ENCODE results near the gene GALNT6.

The GALNT6 gene

DNA sequence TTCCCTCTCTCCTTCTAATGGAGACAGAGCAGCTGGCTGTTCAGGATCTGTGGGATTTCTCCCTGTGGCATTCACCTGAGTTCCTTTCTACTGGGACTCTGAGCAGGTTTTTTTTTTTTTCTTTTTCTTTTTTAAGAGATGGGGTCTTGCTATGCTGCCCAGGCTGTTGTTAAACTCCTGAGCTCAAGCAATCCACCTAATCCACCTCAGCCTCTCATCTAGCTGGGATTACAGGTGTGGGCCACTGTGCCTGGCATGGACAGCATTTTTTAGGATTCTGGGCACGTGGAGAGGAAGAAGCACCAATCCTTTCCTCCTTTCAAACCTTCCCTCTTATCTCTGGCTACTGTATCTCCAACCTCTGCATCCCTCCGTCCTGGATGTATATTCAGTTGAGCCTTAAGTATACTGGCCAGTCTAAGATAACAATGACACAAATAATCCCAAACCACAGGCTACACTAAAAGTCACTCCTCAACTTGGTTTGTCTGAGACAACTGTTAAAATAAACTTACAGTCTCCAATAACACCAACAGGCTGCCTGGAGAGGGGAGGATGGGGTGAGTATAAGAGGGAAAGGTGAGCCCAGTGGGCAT, 28.4 kb downstream of the GALNT6 start:
- H3K4me2 ChIP-seq (ENCODE audit: low read length): no peak overlapping the region
- no peaks in the 10 kb centered on the region for H3K4me1 ChIP-seq (ENCODE audit: control insufficient read depth, insufficient read depth, low read length)
- H3K36me3 ChIP-seq (ENCODE audit: insufficient read depth, low read length): no peaks in the 10 kb centered on the region
- no peak overlapping the region for H3K9ac ChIP-seq (ENCODE audit: low read depth, low read length)
- H3K27me3 ChIP-seq (ENCODE audit: control insufficient read depth, insufficient read depth, low read length): no peaks in the 10 kb centered on the region
- no peaks in the 10 kb centered on the region for H3K9me3 ChIP-seq (replicated peaks; ENCODE audit: low read length)
- H3K4me3 ChIP-seq (ENCODE audit: low read length): no peak overlapping the region

GRCh38 chr12:51362307-51362706, 28.9 kb downstream of the GALNT6 start:
- Histone ChIP-seq H3K4me1 (ENCODE audit: control insufficient read depth, insufficient read depth, low read length) (no peaks in the 10 kb centered on the region), H3K36me3 (ENCODE audit: insufficient read depth, low read length) (no peaks in the 10 kb centered on the region), H3K4me3 (ENCODE audit: low read length) (no peak overlapping the region), H3K9ac (ENCODE audit: low read depth, low read length) (no peak overlapping the region), H3K4me2 (ENCODE audit: low read length) (no peak overlapping the region), H3K27me3 (ENCODE audit: control insufficient read depth, insufficient read depth, low read length) (no peaks in the 10 kb centered on the region), H3K9me3 (replicated peaks; ENCODE audit: low read length) (no peaks in the 10 kb centered on the region)

DNA sequence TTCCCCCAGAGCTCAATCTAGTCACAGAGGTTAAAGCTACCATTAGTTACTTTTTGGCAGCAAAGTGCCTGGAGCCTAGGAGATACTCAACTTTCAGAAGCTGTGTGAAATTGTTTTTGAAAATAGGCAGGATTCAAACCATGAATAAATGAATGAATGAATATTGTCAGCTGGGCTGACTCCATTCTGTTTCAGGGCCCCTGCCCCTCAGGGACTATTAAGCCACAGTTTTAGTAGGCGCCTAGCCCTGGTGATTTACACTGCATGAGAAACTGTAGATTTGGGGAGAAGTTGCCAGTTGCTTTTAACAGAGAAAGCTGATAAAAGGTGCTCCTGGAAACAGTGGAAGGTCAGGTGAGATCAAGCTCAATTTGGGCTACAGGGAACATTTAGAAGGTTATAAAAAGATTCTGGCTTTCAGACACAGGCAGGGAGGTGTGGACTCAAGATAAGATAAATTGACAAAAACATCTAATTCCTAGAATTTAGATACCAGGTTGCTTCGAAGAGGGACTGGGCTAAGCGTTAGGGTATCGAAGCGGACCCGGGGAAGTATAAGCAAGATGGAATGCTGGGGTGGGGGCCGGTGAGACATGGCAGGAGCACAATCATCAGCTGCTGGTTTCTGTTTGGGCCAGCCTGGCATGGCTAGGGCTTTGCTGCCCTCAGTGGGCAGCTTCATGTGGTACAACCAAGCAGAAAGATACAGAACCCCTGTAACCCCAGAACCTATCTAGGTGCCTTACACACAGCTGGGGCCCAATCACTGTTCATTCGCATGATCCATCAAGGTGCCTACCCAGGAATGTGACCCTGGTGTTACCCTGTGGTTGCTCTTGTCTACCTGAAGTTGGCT, 29.8 kb downstream of the GALNT6 start:
- Histone ChIP-seq H3K9ac (ENCODE audit: low read depth, low read length) (no peak overlapping the region), H3K9me3 (replicated peaks; ENCODE audit: low read length) (no peaks in the 10 kb centered on the region), H3K36me3 (ENCODE audit: insufficient read depth, low read length) (no peaks in the 10 kb centered on the region), H3K4me1 (ENCODE audit: control insufficient read depth, insufficient read depth, low read length) (no peaks in the 10 kb centered on the region), H3K4me3 (ENCODE audit: low read length) (no peak overlapping the region), H3K27me3 (ENCODE audit: control insufficient read depth, insufficient read depth, low read length) (no peaks in the 10 kb centered on the region), H3K4me2 (ENCODE audit: low read length) (no peak overlapping the region)

GRCh38 chr12:51360315-51360714, 30.9 kb downstream of the GALNT6 start:
- Histone ChIP-seq H3K4me1 (ENCODE audit: control insufficient read depth, insufficient read depth, low read length) (no peaks in the 10 kb centered on the region), H3K9ac (ENCODE audit: low read depth, low read length) (no peak overlapping the region), H3K36me3 (ENCODE audit: insufficient read depth, low read length) (no peaks in the 10 kb centered on the region), H3K4me2 (ENCODE audit: low read length) (no peak overlapping the region), H3K4me3 (ENCODE audit: low read length) (no peak overlapping the region), H3K27me3 (ENCODE audit: control insufficient read depth, insufficient read depth, low read length) (no peaks in the 10 kb centered on the region), H3K9me3 (replicated peaks; ENCODE audit: low read length) (no peaks in the 10 kb centered on the region)

DNA sequence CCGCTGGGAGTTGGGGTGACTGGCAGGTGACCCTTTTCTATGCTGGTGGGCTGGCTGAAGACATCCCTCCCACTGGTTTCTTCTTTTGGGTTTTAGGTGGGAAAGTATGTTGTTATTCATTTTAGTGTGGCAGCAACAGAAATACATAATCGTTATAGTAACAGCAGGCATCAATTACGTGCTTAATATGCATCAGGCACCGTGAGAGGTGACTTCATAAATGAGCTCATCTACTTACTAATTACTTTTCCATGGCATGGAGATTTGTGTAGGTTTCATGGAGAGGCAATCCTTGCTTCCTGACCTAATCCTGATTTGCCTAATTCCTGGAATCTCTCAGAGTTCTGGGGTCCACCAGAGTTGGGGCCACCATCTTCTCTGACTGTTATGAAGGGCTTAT, 31.4 kb downstream of the GALNT6 start:
- H3K4me1 ChIP-seq (ENCODE audit: control insufficient read depth, insufficient read depth, low read length): no peaks in the 10 kb centered on the region
- H3K9ac ChIP-seq (ENCODE audit: low read depth, low read length): no peak overlapping the region
- H3K4me2 ChIP-seq (ENCODE audit: low read length): no peak overlapping the region
- no peaks in the 10 kb centered on the region for H3K9me3 ChIP-seq (replicated peaks; ENCODE audit: low read length)
- no peaks in the 10 kb centered on the region for H3K27me3 ChIP-seq (ENCODE audit: control insufficient read depth, insufficient read depth, low read length)
- H3K4me3 ChIP-seq (ENCODE audit: low read length): no peak overlapping the region
- no peaks in the 10 kb centered on the region for H3K36me3 ChIP-seq (ENCODE audit: insufficient read depth, low read length)

DNA sequence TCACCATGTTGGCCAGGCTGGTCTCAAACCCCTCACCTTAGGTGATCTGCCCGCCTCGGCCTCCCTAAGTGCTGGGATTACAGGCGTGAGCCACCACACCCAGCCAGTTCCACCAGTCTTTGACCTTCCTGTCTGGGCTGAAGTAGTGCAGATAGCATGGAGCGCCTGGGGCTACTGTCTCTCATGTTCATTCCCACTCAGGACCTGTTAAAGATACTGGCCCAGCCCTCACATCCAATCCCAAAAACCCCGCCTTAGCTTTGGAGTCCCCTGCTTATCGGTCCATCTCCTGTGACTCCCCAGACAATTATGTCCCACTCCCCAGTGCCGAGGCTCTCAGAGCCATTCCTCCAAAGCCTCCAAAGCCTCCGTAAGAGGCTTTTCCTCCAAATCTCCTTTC, 32.7 kb downstream of the GALNT6 start:
- Histone ChIP-seq H3K36me3 (ENCODE audit: insufficient read depth, low read length) (no peaks in the 10 kb centered on the region), H3K4me2 (ENCODE audit: low read length) (no peak overlapping the region), H3K9me3 (replicated peaks; ENCODE audit: low read length) (no peaks in the 10 kb centered on the region), H3K9ac (ENCODE audit: low read depth, low read length) (no peak overlapping the region), H3K27me3 (ENCODE audit: control insufficient read depth, insufficient read depth, low read length) (no peaks in the 10 kb centered on the region), H3K4me1 (ENCODE audit: control insufficient read depth, insufficient read depth, low read length) (no peaks in the 10 kb centered on the region), H3K4me3 (ENCODE audit: low read length) (no peak overlapping the region)

DNA sequence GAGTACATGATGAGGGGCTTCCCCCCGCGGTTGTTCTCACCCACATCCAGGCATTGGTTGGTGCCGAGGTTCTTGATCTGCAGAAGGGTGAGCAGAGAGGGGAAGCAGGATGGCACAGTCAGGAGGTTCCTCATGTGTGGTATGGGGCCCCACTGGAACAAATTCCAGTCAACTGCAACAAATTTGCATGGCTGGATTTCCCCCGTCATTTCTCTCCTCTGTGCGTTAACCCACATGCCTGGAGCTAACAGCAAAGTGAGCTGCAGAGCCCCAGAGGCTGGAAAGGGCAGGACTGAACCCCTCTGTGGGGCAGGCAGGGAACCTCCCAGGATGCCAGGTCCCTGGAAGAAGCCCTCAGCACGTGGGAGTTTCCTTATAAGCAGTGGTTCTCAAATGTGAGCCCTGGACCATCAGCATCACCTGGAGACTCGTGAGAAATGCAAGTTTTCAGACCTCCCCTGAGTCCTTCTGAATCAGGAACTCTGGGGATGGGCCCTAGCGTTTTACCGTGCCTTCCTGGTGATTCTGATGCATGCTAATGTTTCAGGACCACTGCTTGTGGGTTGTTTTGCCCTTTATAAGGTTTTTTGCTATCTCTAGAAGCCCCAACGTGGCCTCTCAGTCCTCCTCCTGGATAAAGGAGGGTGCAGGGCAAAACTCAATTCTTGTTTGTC, 33.7 kb downstream of the GALNT6 start:
- Histone ChIP-seq H3K4me3 (ENCODE audit: low read length) (no peak overlapping the region), H3K9ac (ENCODE audit: low read depth, low read length) (no peak overlapping the region), H3K4me2 (ENCODE audit: low read length) (no peak overlapping the region), H3K36me3 (ENCODE audit: insufficient read depth, low read length) (no peaks in the 10 kb centered on the region), H3K27me3 (ENCODE audit: control insufficient read depth, insufficient read depth, low read length) (no peaks in the 10 kb centered on the region), H3K4me1 (ENCODE audit: control insufficient read depth, insufficient read depth, low read length) (no peaks in the 10 kb centered on the region), H3K9me3 (replicated peaks; ENCODE audit: low read length) (no peaks in the 10 kb centered on the region)

- Histone ChIP-seq H3K9ac (ENCODE audit: low read depth, low read length) (no peak overlapping the region), H3K4me2 (ENCODE audit: low read length) (no peak overlapping the region), H3K4me1 (ENCODE audit: control insufficient read depth, insufficient read depth, low read length) (peaks cover 5% of the 10 kb centered on the region), H3K4me3 (ENCODE audit: low read length) (no peak overlapping the region), H3K27me3 (ENCODE audit: control insufficient read depth, insufficient read depth, low read length) (no peaks in the 10 kb centered on the region), H3K36me3 (ENCODE audit: insufficient read depth, low read length) (no peaks in the 10 kb centered on the region), H3K9me3 (replicated peaks; ENCODE audit: low read length) (no peaks in the 10 kb centered on the region)
Measured at GRCh38 chr12:51351913-51352532, 39.2 kb downstream of the GALNT6 start.

DNA sequence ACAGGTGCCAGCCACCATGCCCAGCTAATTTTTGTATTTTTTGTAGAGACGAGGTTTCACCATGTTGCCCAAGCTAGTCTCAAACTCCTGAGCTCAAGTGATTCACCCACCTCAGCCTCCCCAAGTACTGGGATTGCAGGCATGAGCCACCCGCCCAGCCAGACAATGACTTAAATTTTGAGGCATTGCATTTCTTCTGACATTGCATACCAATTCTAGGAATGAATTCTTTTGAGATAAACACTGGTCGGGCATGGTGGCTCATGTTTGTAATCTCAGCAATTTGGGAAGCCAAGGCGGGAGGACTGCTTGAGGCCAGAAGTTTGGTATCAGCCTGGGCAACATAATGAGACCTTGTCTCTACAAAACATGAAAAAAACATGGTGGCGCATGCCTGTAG, 42.2 kb downstream of the GALNT6 start:
- H3K4me1 ChIP-seq (ENCODE audit: control insufficient read depth, insufficient read depth, low read length): peaks cover 8% of the 10 kb centered on the region
- no peak overlapping the region for H3K4me2 ChIP-seq (ENCODE audit: low read length)
- no peaks in the 10 kb centered on the region for H3K27me3 ChIP-seq (ENCODE audit: control insufficient read depth, insufficient read depth, low read length)
- H3K36me3 ChIP-seq (ENCODE audit: insufficient read depth, low read length): no peaks in the 10 kb centered on the region
- no peak overlapping the region for H3K9ac ChIP-seq (ENCODE audit: low read depth, low read length)
- no peak overlapping the region for H3K4me3 ChIP-seq (ENCODE audit: low read length)
- H3K9me3 ChIP-seq (replicated peaks; ENCODE audit: low read length): no peaks in the 10 kb centered on the region

- Histone ChIP-seq H3K4me1 (ENCODE audit: control insufficient read depth, insufficient read depth, low read length) (peaks cover 8% of the 10 kb centered on the region), H3K4me3 (ENCODE audit: low read length) (no peak overlapping the region), H3K9ac (ENCODE audit: low read depth, low read length) (no peak overlapping the region), H3K27me3 (ENCODE audit: control insufficient read depth, insufficient read depth, low read length) (no peaks in the 10 kb centered on the region), H3K4me2 (ENCODE audit: low read length) (no peak overlapping the region), H3K36me3 (ENCODE audit: insufficient read depth, low read length) (no peaks in the 10 kb centered on the region), H3K9me3 (replicated peaks; ENCODE audit: low read length) (no peaks in the 10 kb centered on the region)
Measured at GRCh38 chr12:51348116-51348515, 43.1 kb downstream of the GALNT6 start.

DNA sequence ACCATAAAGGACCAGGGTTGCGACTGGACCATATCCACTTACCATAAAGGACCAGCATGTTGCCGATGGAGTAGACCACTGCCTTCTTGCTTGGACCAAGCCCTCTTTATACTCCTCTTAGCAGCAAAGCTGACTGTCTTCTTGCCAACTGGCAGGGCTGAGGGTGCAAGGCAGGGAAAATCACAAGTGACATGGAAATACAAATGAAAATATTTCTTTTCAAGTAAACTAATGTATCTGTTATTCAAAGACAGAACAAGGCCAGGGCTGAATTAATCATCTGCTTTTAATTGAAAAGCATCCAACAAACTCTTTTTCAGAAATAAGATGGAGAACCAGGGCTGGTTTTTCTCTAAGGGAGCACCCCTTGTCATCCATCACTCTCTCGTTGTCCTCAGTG, 44.6 kb downstream of the GALNT6 start, which contains the start of gene CELA1:
TSS of gene CELA1 (minus strand) at position 99 of the 400 bp plus-strand sequence. CDS start at position 58, 41 bp downstream.
- Histone ChIP-seq H3K4me1 (ENCODE audit: control insufficient read depth, insufficient read depth, low read length) (peaks cover 8% of the 10 kb centered on the region), H3K4me3 (ENCODE audit: low read length) (no peak within 1 kb of the TSS), H3K9ac (ENCODE audit: low read depth, low read length) (no peak within 1 kb of the TSS), H3K36me3 (ENCODE audit: insufficient read depth, low read length) (no peaks in the 10 kb centered on the region), H3K9me3 (replicated peaks; ENCODE audit: low read length) (no peaks in the 10 kb centered on the region), H3K4me2 (ENCODE audit: low read length) (no peak within 1 kb of the TSS), H3K27me3 (ENCODE audit: control insufficient read depth, insufficient read depth, low read length) (no peaks in the 10 kb centered on the region)
